GM19035 (cell line): ENCODE data around the gene TMEM117.

Experiments
- ATAC-seq: cut with Tn5 transposase; IDR thresholded peaks from one replicate; pipeline ENCODE4 v1.9.1; 2021; ENCODE audit not compliant: unreplicated experiment

TMEM117 gene

GRCh38 chr12:43957732-43958372, 122.0 kb downstream of the TMEM117 start:
- peak; percentile 91 for ATAC-seq

GRCh38 chr12:43964033-43964432, 128.2 kb downstream of the TMEM117 start:
- ATAC-seq = no peak

- no peak for ATAC-seq
Observed at GRCh38 chr12:43964961-43965360, 129.1 kb downstream of the TMEM117 start.

GRCh38 chr12:43965899-43966298, 130.0 kb downstream of the TMEM117 start:
- no peak for ATAC-seq

- no peak for ATAC-seq
Observed at GRCh38 chr12:43968736-43969135, 132.9 kb downstream of the TMEM117 start.

GRCh38 chr12:43969882-43970281, 134.0 kb downstream of the TMEM117 start:
- ATAC-seq = no peak

GRCh38 chr12:43973385-43973784, 137.5 kb downstream of the TMEM117 start:
- ATAC-seq = no peak

GRCh38 chr12:43973993-43974392, 138.1 kb downstream of the TMEM117 start:
- ATAC-seq = no peak

GRCh38 chr12:43976027-43976426, 140.1 kb downstream of the TMEM117 start:
- no peak for ATAC-seq

- ATAC-seq = no peak
Observed at GRCh38 chr12:43978556-43978955, 142.7 kb downstream of the TMEM117 start.

- no peak for ATAC-seq
Observed at GRCh38 chr12:43979450-43979849, 143.6 kb downstream of the TMEM117 start.

- ATAC-seq = no peak
Observed at GRCh38 chr12:43980627-43981191, 144.8 kb downstream of the TMEM117 start.

- no peak for ATAC-seq
Observed at GRCh38 chr12:43981726-43982125, 145.8 kb downstream of the TMEM117 start.

- ATAC-seq = no peak
Observed at GRCh38 chr12:43982544-43982943, 146.7 kb downstream of the TMEM117 start.

GRCh38 chr12:43988838-43989560, 153.1 kb downstream of the TMEM117 start:
- ATAC-seq = peak; percentile 98

GRCh38 chr12:43992856-43993255, 157.0 kb downstream of the TMEM117 start:
- ATAC-seq = no peak

- peak; percentile 97 for ATAC-seq
Observed at GRCh38 chr12:44000309-44000952, 164.6 kb downstream of the TMEM117 start.

GRCh38 chr12:44002607-44003006, 166.7 kb downstream of the TMEM117 start:
- no peak for ATAC-seq

GRCh38 chr12:44003721-44004120, 167.8 kb downstream of the TMEM117 start:
- no peak for ATAC-seq

GRCh38 chr12:44015333-44015941, 179.6 kb downstream of the TMEM117 start:
- peak; percentile 84 for ATAC-seq

- ATAC-seq = no peak
Observed at GRCh38 chr12:44017216-44017615, 181.3 kb downstream of the TMEM117 start.
